ENCODE measurements around the gene ZNF593.
A peak's percentile ranks its signal among the peaks of the same experiment; 100 is the strongest.

Gene ZNF593

GRCh38 chr1:26200413-26200812 is 30.7 kb downstream of the ZNF593 start:
- Mint-ChIP-seq H3K27ac (peak overlapping the region; percentile 10 to 81 (median 26)), H3K4me3 (no peak overlapping the region), H3K27me3 (ENCODE audit: low read depth) (peaks cover 10% of the 10 kb centered on the region), H3K36me3 (ENCODE audit: low read depth) (no peaks in the 10 kb centered on the region), H3K4me1 (peaks cover 20% of the 10 kb centered on the region), H3K9me3 (no peaks in the 10 kb centered on the region)
- no peak for TF ChIP-seq CTCF (IDR thresholded peaks at IDR 0.05; ENCODE audit: unreplicated experiment in 3 of 3)

GRCh38 chr1:26203642-26204318 is 34.1 kb downstream of the ZNF593 start:
- no peaks in the 10 kb centered on the region for H3K9me3 Mint-ChIP-seq
- peaks cover 9% of the 10 kb centered on the region for H3K27me3 Mint-ChIP-seq (ENCODE audit: low read depth)
- no peak overlapping the region for H3K4me3 Mint-ChIP-seq
- TF ChIP-seq CTCF (IDR thresholded peaks at IDR 0.05; ENCODE audit: unreplicated experiment in 3 of 3), result no peak
- no peaks in the 10 kb centered on the region for H3K36me3 Mint-ChIP-seq (ENCODE audit: low read depth)
- peaks cover 20% of the 10 kb centered on the region for H3K4me1 Mint-ChIP-seq
- no peak overlapping the region for H3K27ac Mint-ChIP-seq

GRCh38 chr1:26210147-26210870 is 40.6 kb downstream of the ZNF593 start:
- peaks cover 14% of the 10 kb centered on the region for H3K27me3 Mint-ChIP-seq (ENCODE audit: low read depth)
- no peak overlapping the region for H3K27ac Mint-ChIP-seq
- TF ChIP-seq CTCF (IDR thresholded peaks at IDR 0.05; ENCODE audit: unreplicated experiment in 3 of 3), result no peak
- H3K9me3 Mint-ChIP-seq, result no peaks in the 10 kb centered on the region
- peaks cover 12% of the 10 kb centered on the region for H3K4me1 Mint-ChIP-seq
- H3K4me3 Mint-ChIP-seq, result no peak overlapping the region
- H3K36me3 Mint-ChIP-seq (ENCODE audit: low read depth), result no peaks in the 10 kb centered on the region

- no peaks in the 10 kb centered on the region for H3K9me3 Mint-ChIP-seq
- H3K36me3 Mint-ChIP-seq (ENCODE audit: low read depth), result no peaks in the 10 kb centered on the region
- no peak overlapping the region for H3K4me3 Mint-ChIP-seq
- TF ChIP-seq CTCF (IDR thresholded peaks at IDR 0.05; ENCODE audit: unreplicated experiment in 3 of 3), result no peak
- no peak overlapping the region for H3K27ac Mint-ChIP-seq
- H3K27me3 Mint-ChIP-seq (ENCODE audit: low read depth), result peaks cover 10% of the 10 kb centered on the region
- H3K4me1 Mint-ChIP-seq, result peaks cover 12% of the 10 kb centered on the region
Observed at GRCh38 chr1:26212726-26213125, 43.0 kb downstream of the ZNF593 start.

- no peak for TF ChIP-seq CTCF (IDR thresholded peaks at IDR 0.05; ENCODE audit: unreplicated experiment in 3 of 3)
- Mint-ChIP-seq H3K9me3 (no peaks in the 10 kb centered on the region), H3K4me3 (no peak overlapping the region), H3K36me3 (ENCODE audit: low read depth) (no peaks in the 10 kb centered on the region), H3K4me1 (peaks cover 12% of the 10 kb centered on the region), H3K27ac (no peak overlapping the region), H3K27me3 (ENCODE audit: low read depth) (peaks cover 10% of the 10 kb centered on the region)
Observed at GRCh38 chr1:26213335-26213905, 43.7 kb downstream of the ZNF593 start.

Data from nephron (organoid).